ENCODE data around the gene NDRG3. TPM values are rescaled to one million over a fixed set of nuclear protein-coding genes. Genes with fewer than 3 reads are reported as not detected.

NDRG3 gene
- total RNA-seq, 1 experiment from 2014 or later = 55.6 TPM

DNA sequence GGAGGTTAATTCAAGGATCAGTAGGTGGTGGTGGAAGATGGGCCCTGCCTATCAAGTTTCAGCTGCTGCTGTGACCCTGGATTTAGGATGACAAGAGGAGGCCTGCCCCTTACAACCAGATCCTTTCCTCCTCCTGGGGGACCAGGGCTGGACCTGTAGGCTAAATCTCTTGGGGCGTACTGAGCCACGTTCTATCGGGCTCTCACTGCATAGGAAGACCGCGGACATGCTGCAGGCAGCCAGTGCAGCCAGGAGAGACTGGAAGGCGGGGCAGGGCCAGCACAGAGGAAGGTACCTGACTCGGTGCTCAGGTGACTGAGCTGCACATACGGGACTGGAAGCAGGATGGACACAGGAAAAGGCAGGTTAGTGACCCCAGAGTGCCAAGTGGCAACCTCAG lies 91.4 kb downstream of the NDRG3 start:
- CTCF ChIA-PET = interaction anchor here (0.6 kb wide), 1 partner anchor 39 kb away, joined by 3 read pairs; no protein-coding TSS in a partner anchor
- no peak overlapping the region for H2AFZ ChIP-seq
- TF ChIP-seq EZH2 (IDR thresholded peaks at IDR 0.05; ENCODE audit: low read depth) = no peak
- TF ChIP-seq, protein P1, sequence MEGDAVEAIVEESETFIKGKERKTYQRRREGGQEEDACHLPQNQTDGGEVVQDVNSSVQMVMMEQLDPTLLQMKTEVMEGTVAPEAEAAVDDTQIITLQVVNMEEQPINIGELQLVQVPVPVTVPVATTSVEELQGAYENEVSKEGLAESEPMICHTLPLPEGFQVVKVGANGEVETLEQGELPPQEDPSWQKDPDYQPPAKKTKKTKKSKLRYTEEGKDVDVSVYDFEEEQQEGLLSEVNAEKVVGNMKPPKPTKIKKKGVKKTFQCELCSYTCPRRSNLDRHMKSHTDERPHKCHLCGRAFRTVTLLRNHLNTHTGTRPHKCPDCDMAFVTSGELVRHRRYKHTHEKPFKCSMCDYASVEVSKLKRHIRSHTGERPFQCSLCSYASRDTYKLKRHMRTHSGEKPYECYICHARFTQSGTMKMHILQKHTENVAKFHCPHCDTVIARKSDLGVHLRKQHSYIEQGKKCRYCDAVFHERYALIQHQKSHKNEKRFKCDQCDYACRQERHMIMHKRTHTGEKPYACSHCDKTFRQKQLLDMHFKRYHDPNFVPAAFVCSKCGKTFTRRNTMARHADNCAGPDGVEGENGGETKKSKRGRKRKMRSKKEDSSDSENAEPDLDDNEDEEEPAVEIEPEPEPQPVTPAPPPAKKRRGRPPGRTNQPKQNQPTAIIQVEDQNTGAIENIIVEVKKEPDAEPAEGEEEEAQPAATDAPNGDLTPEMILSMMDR (conservative IDR thresholded peaks at IDR 0.05) = no peak
- POLR2A ChIA-PET (ENCODE audit: unreplicated experiment) = no interaction called here
- intact Hi-C loops (cut with micrococcal nuclease; ENCODE audit: unreplicated experiment) = no loop called here
- no peaks in the 10 kb centered on the region for H3K4me1 ChIP-seq (replicated peaks; ENCODE audit: insufficient read depth)
- no peaks in the 10 kb centered on the region for H3K9me3 ChIP-seq (ENCODE audit: insufficient read depth, low read depth)
- H3K4me3 ChIP-seq = no peak overlapping the region
- H3K79me2 ChIP-seq (ENCODE audit: low read depth) = no peaks in the 10 kb centered on the region
- H3K27me3 ChIP-seq (ENCODE audit: insufficient read depth, low read depth) = no peaks in the 10 kb centered on the region
- BruUV-seq (replicated peaks) = no TSS peak
- no peak overlapping the region for H3K27ac ChIP-seq
- no peaks in the 10 kb centered on the region for H3K36me3 ChIP-seq (ENCODE audit: low read depth)
- no peaks in the 10 kb centered on the region for H3K9me2 ChIP-seq (ENCODE audit: insufficient read depth)
- no peak overlapping the region for H3K4me2 ChIP-seq
- no peak for DNase-seq
- H4K20me1 ChIP-seq (ENCODE audit: insufficient read depth) = no peaks in the 10 kb centered on the region
- no peaks in the 10 kb centered on the region for H3F3A ChIP-seq (ENCODE audit: insufficient read depth, low read depth)

DNA sequence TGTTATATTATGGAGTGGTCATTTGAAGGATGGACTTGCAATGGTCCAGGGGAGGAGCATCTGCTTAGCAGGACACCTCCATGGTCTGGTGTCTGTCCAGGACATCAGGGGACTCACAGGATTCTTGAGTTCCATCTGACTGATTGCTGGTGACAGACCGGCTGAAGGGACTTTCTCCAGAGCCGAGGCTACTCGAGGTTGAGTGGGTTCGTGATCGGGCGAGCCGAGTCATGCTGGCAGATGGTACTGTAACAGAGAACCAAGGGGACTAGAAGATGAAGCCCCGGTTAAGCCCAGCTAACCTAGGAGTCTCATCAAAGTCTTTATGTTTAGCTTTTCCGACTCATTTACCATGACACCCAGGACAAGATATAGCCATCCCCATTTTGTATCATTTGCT lies 92.4 kb downstream of the NDRG3 start:
- intact Hi-C loops (cut with micrococcal nuclease; ENCODE audit: unreplicated experiment) = no loop called here
- no peaks in the 10 kb centered on the region for H3K4me1 ChIP-seq (replicated peaks; ENCODE audit: insufficient read depth)
- no peaks in the 10 kb centered on the region for H3K27me3 ChIP-seq (ENCODE audit: insufficient read depth, low read depth)
- H3K27ac ChIP-seq = no peak overlapping the region
- H3K9me2 ChIP-seq (ENCODE audit: insufficient read depth) = no peaks in the 10 kb centered on the region
- no peaks in the 10 kb centered on the region for H3K9me3 ChIP-seq (ENCODE audit: insufficient read depth, low read depth)
- H3F3A ChIP-seq (ENCODE audit: insufficient read depth, low read depth) = no peaks in the 10 kb centered on the region
- TF ChIP-seq, protein P1 (conservative IDR thresholded peaks at IDR 0.05) = no peak
- no peak for TF ChIP-seq EZH2 (IDR thresholded peaks at IDR 0.05; ENCODE audit: low read depth)
- ChIA-PET POLR2A (ENCODE audit: unreplicated experiment) (no interaction called here), CTCF (no interaction called here)
- H4K20me1 ChIP-seq (ENCODE audit: insufficient read depth) = no peaks in the 10 kb centered on the region
- no peaks in the 10 kb centered on the region for H3K36me3 ChIP-seq (ENCODE audit: low read depth)
- no peak overlapping the region for H2AFZ ChIP-seq
- no peak overlapping the region for H3K4me3 ChIP-seq
- no TSS peak for BruUV-seq (replicated peaks)
- no peaks in the 10 kb centered on the region for H3K79me2 ChIP-seq (ENCODE audit: low read depth)
- no peak for DNase-seq
- no peak overlapping the region for H3K4me2 ChIP-seq

DNA sequence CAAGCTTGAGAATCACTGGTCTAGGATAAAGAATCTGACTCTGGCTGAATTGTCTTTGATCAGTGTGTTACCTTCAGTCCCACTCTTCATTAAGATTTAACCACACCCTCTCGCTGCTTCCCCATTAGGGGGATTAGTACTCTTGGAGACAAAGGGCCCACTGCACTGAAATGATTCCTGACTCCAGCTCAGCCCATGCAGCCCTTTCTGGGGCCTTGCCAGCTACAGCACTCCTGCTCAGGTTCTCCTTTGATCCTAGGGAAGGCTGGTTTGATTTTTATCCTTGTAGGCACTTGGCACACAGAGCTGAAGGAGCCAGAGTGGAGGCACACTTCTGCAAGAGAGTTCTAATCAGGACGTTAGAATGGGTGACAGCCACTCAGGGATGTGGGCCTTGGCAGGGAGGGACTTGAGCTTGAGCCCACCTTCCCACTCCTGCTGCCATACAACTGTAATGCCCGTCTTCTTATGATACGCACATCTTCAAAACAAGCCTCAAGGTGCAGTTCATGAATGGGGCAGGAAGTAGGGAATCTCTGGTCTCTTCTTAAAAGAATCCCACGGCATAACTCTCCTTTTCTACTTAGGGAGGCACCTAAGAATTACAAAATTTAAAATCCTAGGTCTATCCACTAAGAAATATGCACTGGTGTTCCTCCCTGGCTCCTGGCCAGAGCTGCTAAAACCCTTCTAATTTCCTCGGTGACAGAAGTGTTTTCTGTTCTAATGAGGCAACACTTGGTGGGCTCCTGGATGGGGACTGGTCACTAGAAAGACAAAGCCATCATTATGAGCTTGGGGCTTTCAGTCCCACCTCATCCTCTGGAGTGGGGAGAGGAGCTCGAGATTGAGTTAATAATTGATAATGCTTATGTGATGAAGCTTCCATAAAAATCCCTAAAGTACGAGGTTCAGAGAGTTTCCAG lies 98.4 kb downstream of the NDRG3 start:
- H3K4me2 ChIP-seq = no peak overlapping the region
- no peaks in the 10 kb centered on the region for H3F3A ChIP-seq (ENCODE audit: insufficient read depth, low read depth)
- no peak overlapping the region for H2AFZ ChIP-seq
- no peaks in the 10 kb centered on the region for H4K20me1 ChIP-seq (ENCODE audit: insufficient read depth)
- no peaks in the 10 kb centered on the region for H3K79me2 ChIP-seq (ENCODE audit: low read depth)
- H3K4me1 ChIP-seq (replicated peaks; ENCODE audit: insufficient read depth) = peaks cover 7% of the 10 kb centered on the region; the same call in 1 of the 2 replicates
- no peaks in the 10 kb centered on the region for H3K27me3 ChIP-seq (ENCODE audit: insufficient read depth, low read depth)
- TF ChIP-seq, protein P1 (conservative IDR thresholded peaks at IDR 0.05) = no peak
- TF ChIP-seq EZH2 (IDR thresholded peaks at IDR 0.05; ENCODE audit: low read depth) = no peak
- H3K9me3 ChIP-seq (ENCODE audit: insufficient read depth, low read depth) = no peaks in the 10 kb centered on the region
- H3K4me3 ChIP-seq = no peak overlapping the region
- POLR2A ChIA-PET (ENCODE audit: unreplicated experiment) = no interaction called here
- BruUV-seq (replicated peaks) = no TSS peak
- H3K27ac ChIP-seq = no peak overlapping the region
- no peaks in the 10 kb centered on the region for H3K9me2 ChIP-seq (ENCODE audit: insufficient read depth)
- no peaks in the 10 kb centered on the region for H3K36me3 ChIP-seq (ENCODE audit: low read depth)
- no peak for DNase-seq
- intact Hi-C loops (cut with micrococcal nuclease; ENCODE audit: unreplicated experiment) = no loop called here
- CTCF ChIA-PET = interaction anchor here (1.1 kb wide), 1 partner anchor 107 kb away, joined by 3 read pairs; no protein-coding TSS in a partner anchor

Measured in PC-9 (cell line).